Keratinocyte (primary cell): ENCODE measurements around the gene WBP1. TPM values are rescaled to one million over a fixed set of nuclear protein-coding genes. Genes with fewer than 3 reads are reported as not detected.
A peak's percentile ranks its signal among the peaks of the same experiment; 100 is the strongest.
"Not testable (repeated sequence)": the region's sequence is repeated elsewhere in the genome, so short reads cannot be mapped to it uniquely, and the experiment has no call there.

Experiments used
- DNase-seq: peaks from one replicate; pipeline ENCODE4 v3.0.0-alpha.2; 2011; ENCODE audit warnings: low read depth, missing footprints, low spot score
- FAIRE-seq: peaks from 2 replicates; lab custom pipeline; 2011; peaks lifted over from hg19 to GRCh38; lab: Jason Lieb, UNC
- H2AFZ ChIP-seq: 2 replicates; pipeline ENCODE4 v1.6.0; 2012; ENCODE audit warnings: low read length, control low read depth, inconsistent platforms; ENCODE audit not compliant: control insufficient read depth
- H3K27ac ChIP-seq: 2 replicates; pipeline ENCODE4 v1.5.1; 2011; ENCODE audit warnings: low read length; ENCODE audit not compliant: control insufficient read depth, insufficient read depth
- H3K27me3 ChIP-seq: 3 replicates; pipeline ENCODE4 v1.6.0; 2011; ENCODE audit warnings: low read length; ENCODE audit not compliant: control insufficient read depth, insufficient read depth; ENCODE audit errors: extremely low read depth
- H3K36me3 ChIP-seq, 2 experiments: 2 replicates in 1 of 2; 3 replicates in 1 of 2; pipeline ENCODE4 v1.5.1; 2011; ENCODE audit warnings: low read length in 2 of 2, mild to moderate bottlenecking in 1 of 2; ENCODE audit not compliant: control insufficient read depth in 2 of 2, insufficient read depth in 2 of 2; ENCODE audit errors: extremely low read depth in 1 of 2
- H3K4me1 ChIP-seq: 3 replicates; pipeline ENCODE4 v1.5.1; 2011; ENCODE audit warnings: low read length; ENCODE audit not compliant: control insufficient read depth, insufficient read depth; ENCODE audit errors: extremely low read depth
- H3K4me2 ChIP-seq: 3 replicates; pipeline ENCODE4 v1.6.0; 2011; ENCODE audit warnings: low read depth, low read length; ENCODE audit not compliant: control insufficient read depth, insufficient read depth; ENCODE audit errors: extremely low read depth
- H3K4me3 ChIP-seq, 3 experiments: fragments of 200-600 bp in 1 of 3; sonication (generic) in 1 of 3; 2 replicates in 2 of 3; 3 replicates in 1 of 3; pipeline ENCODE4 v1.5.1; 2011 to 2016; ENCODE audit warnings: low read length in 3 of 3, mild to moderate bottlenecking in 3 of 3, control low read depth in 2 of 3, inconsistent platforms in 1 of 3, low read depth in 1 of 3, mixed read lengths in 1 of 3, mixed run types in 1 of 3, moderate library complexity in 1 of 3; ENCODE audit not compliant: control insufficient read depth in 2 of 3, insufficient read depth in 2 of 3; ENCODE audit errors: extremely low read depth in 1 of 3
- H3K79me2 ChIP-seq: 2 replicates; pipeline ENCODE4 v1.6.0; 2012; ENCODE audit warnings: low read length; ENCODE audit not compliant: control insufficient read depth, insufficient read depth
- H3K9ac ChIP-seq: 3 replicates; pipeline ENCODE4 v1.6.0; 2011; ENCODE audit warnings: low read length; ENCODE audit not compliant: control insufficient read depth, insufficient read depth; ENCODE audit errors: extremely low read depth
- H3K9me1 ChIP-seq: 3 replicates; pipeline ENCODE4 v1.6.0; 2011; ENCODE audit warnings: low read length; ENCODE audit not compliant: control insufficient read depth, insufficient read depth; ENCODE audit errors: extremely low read depth
- H3K9me3 ChIP-seq: 2 replicates; pipeline ENCODE4 v1.5.1; 2012; ENCODE audit warnings: low read depth, low read length; ENCODE audit not compliant: control insufficient read depth
- H4K20me1 ChIP-seq: 3 replicates; pipeline ENCODE4 v1.6.0; 2011; ENCODE audit warnings: low read length; ENCODE audit not compliant: control insufficient read depth, insufficient read depth; ENCODE audit errors: extremely low read depth
- EZH2 ChIP-seq: IDR thresholded peaks from one replicate; pipeline ENCODE4 v1.6.1; 2012; ENCODE audit warnings: inconsistent platforms, mild to moderate bottlenecking, low read length, moderate library complexity
- dilution Hi-C: fragments of 300-500 bp; cut with MboI; formaldehyde crosslinking; loops from one replicate; pipeline ENCODE4 v1.7.0; 2020; ENCODE audit warnings: low sequenced_read_pairs; ENCODE audit not compliant: extremely low pct_ligation_motif_present
- polyA plus RNA-seq, 5 experiments: library from polyadenylated mRNA; depleted of rRNA in 3 of 5; stranded (reverse) in 3 of 5; stranded (forward) in 1 of 5; unstranded in 1 of 5; fragments of >200 nt; gene quantifications; 1 replicate in 1 of 5; 2 replicates in 3 of 5; 3 replicates in 1 of 5; pipeline versions ENCODE4 v1.2.1 to v1.2.3, GENCODE V29; 2011 to 2012; ENCODE audit warnings: missing spikeins in 2 of 5, low read depth in 1 of 5, low replicate concordance in 1 of 5
- TF ChIP-seq, protein P1 (sequence below), 3 experiments: IDR thresholded peaks in 1 of 3; conservative IDR thresholded peaks in 1 of 3; optimal IDR thresholded peaks in 1 of 3; 2 replicates in 2 of 3; 3 replicates in 1 of 3; pipeline versions ENCODE3 to v1.5.1; 2011; ENCODE audit warnings: low read length in 3 of 3, mild to moderate bottlenecking in 3 of 3, moderate library complexity in 2 of 3, control low read depth in 1 of 3, inconsistent platforms in 1 of 3; ENCODE audit not compliant: insufficient read depth in 2 of 3; ENCODE audit errors: extremely low read depth in 1 of 3

Gene WBP1
- polyA plus RNA-seq, 1 donor (not counting 4 experiments of a cell fraction or from before 2014, with no cell fraction given) = 75.5 TPM

DNA sequence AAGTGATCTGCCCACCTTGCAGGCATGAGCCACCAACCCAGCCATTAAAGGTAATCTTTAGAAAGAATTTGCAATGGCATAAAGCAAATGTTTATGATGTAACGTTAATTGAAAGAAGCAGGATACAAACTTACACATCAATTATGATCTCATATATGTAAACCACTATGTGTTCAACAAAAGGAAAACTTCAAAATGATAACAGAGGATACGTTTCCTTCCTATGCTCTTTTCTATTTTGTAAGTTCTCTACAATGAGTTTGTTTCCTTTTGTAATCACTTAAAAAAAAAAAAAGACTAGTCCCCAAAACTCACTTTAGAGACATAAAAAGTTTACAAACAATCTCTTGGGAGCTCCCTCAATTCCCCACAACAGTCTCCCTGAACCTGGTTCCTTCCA is 38.2 kb upstream of the WBP1 start:
- H3K79me2 ChIP-seq = peaks cover 2% of the 10 kb centered on the region
- H3K4me1 ChIP-seq = peaks cover 36% of the 10 kb centered on the region
- FAIRE-seq (no peak), DNase-seq (no peak)
- TF ChIP-seq, protein P1, sequence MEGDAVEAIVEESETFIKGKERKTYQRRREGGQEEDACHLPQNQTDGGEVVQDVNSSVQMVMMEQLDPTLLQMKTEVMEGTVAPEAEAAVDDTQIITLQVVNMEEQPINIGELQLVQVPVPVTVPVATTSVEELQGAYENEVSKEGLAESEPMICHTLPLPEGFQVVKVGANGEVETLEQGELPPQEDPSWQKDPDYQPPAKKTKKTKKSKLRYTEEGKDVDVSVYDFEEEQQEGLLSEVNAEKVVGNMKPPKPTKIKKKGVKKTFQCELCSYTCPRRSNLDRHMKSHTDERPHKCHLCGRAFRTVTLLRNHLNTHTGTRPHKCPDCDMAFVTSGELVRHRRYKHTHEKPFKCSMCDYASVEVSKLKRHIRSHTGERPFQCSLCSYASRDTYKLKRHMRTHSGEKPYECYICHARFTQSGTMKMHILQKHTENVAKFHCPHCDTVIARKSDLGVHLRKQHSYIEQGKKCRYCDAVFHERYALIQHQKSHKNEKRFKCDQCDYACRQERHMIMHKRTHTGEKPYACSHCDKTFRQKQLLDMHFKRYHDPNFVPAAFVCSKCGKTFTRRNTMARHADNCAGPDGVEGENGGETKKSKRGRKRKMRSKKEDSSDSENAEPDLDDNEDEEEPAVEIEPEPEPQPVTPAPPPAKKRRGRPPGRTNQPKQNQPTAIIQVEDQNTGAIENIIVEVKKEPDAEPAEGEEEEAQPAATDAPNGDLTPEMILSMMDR (optimal IDR thresholded peaks at IDR 0.05 in 1 of 3, IDR thresholded peaks at IDR 0.05 in 1 of 3, conservative IDR thresholded peaks at IDR 0.05 in 1 of 3; ENCODE audit: extremely low read depth in 1 of 3, insufficient read depth in 2 of 3, low read length in 3 of 3) = no peak
- no peak for TF ChIP-seq EZH2
- no peaks in the 10 kb centered on the region for H3K9me3 ChIP-seq
- peaks cover 0 to 8% of the 10 kb centered on the region in 2 experiments for H3K36me3 ChIP-seq
- H3K27ac ChIP-seq = no peak overlapping the region
- H2AFZ ChIP-seq = no peak overlapping the region
- peaks cover 2% of the 10 kb centered on the region for H3K27me3 ChIP-seq
- no peaks in the 10 kb centered on the region for H3K9me1 ChIP-seq
- no peaks in the 10 kb centered on the region for H4K20me1 ChIP-seq
- no peak overlapping the region for H3K4me3 ChIP-seq
- dilution Hi-C loops = no loop called here
- no peak overlapping the region for H3K9ac ChIP-seq
- H3K4me2 ChIP-seq = no peak overlapping the region

DNA sequence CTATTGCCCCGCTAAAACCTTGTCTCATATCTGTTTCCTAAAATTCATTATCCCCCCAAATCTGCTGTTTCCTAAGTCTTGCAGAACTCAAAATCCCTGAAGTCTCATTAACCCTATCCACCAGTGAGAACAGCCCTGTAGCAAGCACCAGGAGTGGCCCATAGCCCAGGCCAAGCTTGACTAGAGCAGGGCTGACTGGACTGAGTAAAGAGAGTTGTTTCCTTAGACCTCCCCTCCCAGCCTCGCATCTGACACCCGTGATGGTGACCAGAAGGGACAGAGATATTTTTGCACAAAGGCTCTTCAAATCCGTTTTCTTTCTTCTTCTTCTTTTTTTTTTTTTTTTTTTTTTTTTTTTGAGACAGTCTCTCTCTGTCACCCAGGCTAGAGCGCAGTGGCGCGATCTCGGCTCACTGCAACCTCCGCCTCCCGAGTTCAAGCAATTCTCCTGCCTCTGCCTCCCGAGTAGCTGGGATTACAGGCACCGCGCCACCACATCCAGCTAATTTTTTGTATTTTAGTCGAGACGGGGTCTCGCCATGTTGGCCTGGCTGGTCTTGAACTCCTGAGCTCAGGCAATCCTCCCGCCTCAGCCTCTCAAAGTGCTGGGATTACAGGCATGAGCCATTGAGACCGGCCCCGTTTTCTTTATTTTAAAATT is 37.7 kb upstream of the WBP1 start:
- dilution Hi-C loops, FAIRE-seq, DNase-seq, H3K79me2 ChIP-seq, H2AFZ ChIP-seq, H3K9me1 ChIP-seq, H3K27me3 ChIP-seq, H4K20me1 ChIP-seq, H3K9me3 ChIP-seq, H3K27ac ChIP-seq, H3K9ac ChIP-seq: not testable (repeated sequence)
- Histone ChIP-seq H3K4me3 (peak overlapping the region; percentile 59 to 83 (median 81)), H3K4me2 (peak overlapping the region; percentile 96), H3K36me3 (peaks cover 0 to 11% of the 10 kb centered on the region in 2 experiments), H3K4me1 (peaks cover 40% of the 10 kb centered on the region)
